NCI-H345 treated with DMSO at 0.1 percent for 48 hours (cell line): Measurements from ENCODE around the gene SKIL.
"Not testable (repeated sequence)": the region's sequence is repeated elsewhere in the genome, so short reads cannot be mapped to it uniquely, and the experiment has no call there.

ENCODE experiments used
- DNase-seq: peaks from one replicate; lab custom pipeline; 2025; ENCODE audit not compliant: unreplicated experiment; lab: John Stamatoyannopoulos, UW

The SKIL gene, protein sequence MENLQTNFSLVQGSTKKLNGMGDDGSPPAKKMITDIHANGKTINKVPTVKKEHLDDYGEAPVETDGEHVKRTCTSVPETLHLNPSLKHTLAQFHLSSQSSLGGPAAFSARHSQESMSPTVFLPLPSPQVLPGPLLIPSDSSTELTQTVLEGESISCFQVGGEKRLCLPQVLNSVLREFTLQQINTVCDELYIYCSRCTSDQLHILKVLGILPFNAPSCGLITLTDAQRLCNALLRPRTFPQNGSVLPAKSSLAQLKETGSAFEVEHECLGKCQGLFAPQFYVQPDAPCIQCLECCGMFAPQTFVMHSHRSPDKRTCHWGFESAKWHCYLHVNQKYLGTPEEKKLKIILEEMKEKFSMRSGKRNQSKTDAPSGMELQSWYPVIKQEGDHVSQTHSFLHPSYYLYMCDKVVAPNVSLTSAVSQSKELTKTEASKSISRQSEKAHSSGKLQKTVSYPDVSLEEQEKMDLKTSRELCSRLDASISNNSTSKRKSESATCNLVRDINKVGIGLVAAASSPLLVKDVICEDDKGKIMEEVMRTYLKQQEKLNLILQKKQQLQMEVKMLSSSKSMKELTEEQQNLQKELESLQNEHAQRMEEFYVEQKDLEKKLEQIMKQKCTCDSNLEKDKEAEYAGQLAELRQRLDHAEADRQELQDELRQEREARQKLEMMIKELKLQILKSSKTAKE

DNA sequence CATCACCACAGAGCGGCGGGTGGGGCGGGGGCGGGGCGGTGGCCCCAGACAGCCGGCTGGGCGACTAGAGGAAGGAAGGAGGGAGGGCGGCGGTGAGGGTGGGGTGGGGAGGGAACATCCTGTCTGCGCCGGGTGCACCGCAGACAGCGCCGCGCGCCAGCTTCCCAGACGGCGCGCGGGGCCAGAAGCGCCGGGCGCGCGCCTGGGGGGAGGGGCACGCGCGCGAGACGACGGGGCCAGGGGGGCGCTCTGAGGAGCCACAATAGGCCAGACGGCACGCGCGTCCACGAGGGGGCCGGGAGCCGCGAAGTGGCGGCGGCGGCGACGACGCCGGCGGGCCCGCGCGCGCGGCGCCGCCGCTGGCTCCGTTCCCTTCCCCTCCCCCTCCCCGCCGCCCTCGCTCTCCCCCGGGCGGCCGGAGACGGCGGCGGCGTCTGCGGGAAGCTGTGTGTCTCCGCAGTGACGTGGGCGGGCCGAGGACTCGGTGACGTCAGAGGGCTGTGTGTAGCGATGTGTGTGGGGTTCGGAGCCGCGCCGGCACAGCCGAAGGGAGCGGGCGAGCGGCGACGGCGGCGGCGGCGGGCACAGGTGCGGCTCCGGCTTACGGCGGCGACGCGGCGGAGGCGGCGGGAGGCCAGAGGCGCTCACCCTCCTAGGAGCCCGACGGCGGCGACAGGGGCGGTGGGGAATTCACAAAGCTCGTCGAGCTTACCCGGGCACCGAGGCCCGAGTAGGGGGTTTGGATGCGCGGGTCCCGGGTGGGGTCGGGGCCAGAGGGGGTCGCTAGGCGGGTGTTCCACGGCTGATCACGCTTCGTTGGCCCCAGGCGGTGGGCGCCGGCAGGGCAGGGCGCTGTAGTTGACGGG is at the start of gene SKIL:
TSS of gene SKIL (plus strand) at position 540 of the 866 bp plus-strand sequence. CDS start 2,617 bp downstream, outside the sequence.
- peak; percentile 62 for DNase-seq

DNA sequence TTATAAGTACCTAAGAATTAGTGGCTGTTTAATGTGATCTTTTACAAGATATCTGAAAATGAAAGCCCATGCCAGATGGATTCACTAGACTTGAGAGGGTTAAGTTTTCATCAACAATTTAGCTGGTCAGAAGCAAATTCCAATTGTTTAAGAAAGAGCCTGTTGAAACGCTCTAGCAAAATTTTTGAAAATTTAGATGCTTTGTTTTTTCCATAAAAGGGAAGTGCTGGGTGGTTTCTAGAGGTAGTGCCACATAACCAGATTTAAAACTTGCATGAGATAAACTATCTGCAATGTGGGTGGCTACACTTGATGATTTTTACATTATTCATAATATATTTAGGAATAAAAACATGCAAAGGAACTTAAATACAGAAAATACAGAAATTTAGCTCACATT is 48.5 kb upstream of the SKIL start:
- no peak for DNase-seq

DNA sequence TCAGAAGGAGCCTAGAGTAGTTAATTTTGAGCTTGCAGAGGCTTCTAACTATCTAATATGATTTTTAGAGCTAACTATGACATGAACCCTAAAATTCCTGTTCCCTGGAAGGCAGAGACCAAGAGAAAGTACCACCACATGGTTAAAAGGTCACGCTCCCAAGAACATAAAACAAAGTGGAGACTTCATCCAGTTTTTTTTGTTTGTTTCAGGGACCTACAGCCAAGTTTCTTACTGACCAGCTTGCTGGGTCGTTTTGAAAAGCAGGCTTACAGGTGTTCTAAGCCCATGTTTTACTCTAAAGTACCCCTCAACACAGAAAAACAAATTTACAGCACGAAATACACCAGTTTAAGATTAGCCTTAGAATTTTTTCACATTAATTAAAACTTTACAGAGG is 39.6 kb upstream of the SKIL start:
- DNase-seq, result no peak

DNA sequence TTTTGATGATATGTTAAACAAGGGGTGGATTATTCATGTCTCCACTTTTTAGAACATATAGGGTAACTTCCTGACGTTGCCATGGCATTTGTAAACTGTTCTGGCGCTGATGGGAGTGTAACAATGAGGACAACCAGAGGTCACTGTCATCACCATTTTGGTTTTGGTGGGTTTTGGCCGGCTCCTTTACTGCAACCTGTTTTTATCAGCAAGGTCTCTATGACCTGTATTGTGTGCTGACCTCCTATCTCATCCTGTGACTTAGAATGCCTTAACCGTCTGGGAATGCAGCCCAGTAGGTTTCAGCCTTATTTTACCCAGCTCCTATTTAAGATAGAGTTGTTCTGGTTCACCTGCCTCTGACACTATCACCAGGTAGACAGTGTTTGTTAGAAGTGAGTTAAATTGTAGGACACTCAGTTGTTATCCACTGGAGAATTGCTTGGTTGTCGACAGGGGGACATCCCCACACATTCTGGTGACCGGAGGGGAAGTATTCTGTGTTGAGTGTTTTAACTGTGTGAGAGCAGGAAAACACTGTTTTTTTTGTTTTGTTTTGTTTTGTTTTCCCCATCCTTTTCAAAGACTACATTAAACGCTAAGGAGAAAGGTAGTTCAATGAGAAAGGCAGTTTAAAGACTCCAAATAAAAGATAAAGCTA is 36.9 kb upstream of the SKIL start:
- DNase-seq, result no peak

DNA sequence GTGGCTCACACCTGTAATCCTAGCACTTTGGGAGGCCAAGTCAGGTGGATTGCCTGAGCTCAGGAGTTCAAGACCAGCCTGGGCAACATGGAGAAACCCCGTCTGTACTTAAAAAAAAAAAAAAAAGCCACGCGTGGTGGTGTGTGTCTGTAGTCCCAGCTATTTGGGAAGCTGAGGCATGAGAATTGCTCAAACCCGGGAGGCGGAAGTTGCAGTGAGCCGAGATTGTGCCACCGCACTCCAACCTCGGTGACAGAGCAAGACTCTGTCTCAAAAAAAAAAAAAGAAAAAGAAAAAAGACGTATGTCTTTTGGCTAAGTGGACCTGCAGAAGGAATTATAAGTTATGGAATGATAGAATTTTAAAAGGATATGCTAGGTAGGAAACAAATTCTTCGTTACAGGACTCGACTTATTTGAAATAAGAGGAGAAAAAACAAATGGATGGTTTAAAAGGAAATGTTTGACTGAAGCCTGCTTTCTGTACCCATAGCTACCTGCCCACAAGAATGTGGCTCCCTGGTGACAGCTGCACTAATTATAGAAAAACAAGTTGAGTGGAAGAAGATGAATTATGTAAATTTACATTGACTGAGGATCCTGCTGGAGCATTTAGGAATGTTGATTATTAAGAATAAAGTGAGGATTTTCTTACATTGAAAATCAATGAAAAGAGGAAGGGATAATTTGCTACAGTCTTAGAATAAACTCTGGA is 36.0 kb upstream of the SKIL start:
- DNase-seq, result no peak

DNA sequence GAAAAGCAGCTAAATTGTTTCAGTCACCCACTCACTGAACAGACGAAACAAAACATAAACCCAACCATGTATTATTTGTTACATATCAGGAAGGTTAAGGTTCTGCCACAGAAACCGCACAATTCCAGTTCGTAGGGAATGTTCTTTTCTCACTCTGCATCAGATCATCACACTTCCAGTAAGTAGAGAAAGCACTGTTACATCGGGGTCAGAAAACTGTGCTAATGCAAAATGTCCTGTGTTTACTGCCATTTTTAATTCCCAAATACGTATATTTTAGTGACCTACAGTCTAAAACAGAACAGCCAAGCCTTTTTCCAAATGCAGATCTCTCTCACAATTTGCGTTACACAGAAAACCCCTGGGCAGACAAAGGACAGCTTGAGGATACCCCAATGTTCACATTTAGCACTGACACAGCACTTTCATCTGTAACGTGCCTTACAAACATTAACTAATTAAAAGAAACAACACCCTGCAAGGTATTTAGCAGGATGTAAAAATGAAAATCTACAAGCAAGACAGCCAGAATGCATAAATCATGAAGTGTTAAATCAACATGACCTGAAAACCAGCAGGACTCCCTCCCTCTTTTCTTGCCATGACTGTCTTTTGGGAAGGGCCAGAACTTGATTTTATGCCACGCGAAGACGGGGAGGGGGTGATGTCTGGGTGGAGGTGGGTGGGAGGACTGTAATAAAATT is 34.8 kb upstream of the SKIL start:
- no peak for DNase-seq

DNA sequence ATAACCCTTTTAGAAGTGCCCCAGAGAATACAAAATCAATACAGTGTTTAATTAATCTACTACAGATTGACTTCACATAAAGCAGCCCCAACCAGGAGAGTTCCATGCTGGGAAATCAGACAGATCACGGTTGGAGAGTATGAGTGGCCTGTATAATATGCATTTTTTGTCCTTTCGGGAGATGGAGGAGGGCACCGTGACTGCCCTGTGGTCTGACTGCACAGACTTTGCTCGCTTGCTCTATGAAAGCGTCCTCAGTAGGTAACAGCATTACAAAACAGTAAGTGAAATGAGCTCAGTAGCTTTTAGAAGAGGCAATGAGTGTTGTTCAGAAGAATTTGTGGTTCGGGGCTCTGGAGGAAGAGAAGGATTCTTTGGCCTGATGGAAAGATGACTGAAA is 34.2 kb upstream of the SKIL start:
- no peak for DNase-seq

DNA sequence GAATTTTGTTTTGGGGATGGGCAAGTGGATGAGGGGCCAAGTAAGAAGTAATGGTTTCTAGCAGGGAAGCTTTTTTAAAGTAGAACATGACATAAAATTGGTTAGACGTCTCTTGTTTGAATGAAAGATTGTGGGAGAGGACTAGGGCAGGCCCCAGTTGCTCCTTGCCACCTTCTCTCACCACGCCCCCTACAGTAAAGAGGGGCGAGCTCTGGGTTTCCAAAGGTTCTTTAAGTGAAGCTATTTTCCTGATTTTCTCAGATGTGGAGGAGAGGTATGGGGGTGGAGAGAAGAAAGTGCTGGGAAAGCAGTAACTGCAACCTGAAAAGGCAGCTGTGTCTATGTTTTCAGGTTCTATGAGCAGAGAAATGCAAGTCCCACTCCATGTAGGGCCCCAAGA is 32.6 kb upstream of the SKIL start:
- DNase-seq, result no peak

DNA sequence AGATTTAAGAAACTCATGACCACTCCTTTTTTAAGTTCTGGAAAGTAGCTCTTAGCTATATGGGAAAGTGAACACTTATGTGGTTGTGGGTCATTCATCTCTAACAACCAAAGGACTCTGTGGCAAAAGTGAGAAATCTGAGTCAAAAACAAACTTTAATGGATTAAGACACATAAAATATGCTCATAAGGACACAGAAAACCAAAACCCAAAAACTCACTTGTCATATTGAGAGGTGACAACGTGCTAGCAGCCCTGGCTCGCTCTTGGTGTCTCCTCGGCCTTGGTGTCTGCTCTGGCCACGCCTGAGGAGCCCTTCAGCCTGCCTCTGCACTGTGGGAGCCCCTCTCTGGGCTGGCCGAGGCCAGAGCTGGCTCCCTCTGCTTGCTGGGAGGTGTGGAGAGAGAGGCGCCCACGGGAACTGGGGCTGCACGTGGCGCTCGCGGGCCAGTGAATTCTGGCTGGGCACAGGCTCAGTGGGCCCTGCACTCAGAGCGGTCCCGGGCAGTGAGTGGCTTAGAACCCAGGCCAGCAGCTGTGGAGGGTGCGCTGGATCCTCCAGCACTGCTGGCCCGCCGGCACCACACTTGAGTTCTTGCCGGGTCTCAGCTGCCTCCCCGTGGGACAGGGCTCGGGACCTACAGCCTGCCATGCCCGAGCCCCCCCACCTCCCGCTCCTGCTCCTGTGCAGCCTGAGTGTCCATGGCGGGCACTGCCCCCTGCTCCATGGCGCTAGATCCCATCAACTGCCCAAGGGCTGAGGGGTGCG is 30.3 kb upstream of the SKIL start:
- DNase-seq, result no peak

DNA sequence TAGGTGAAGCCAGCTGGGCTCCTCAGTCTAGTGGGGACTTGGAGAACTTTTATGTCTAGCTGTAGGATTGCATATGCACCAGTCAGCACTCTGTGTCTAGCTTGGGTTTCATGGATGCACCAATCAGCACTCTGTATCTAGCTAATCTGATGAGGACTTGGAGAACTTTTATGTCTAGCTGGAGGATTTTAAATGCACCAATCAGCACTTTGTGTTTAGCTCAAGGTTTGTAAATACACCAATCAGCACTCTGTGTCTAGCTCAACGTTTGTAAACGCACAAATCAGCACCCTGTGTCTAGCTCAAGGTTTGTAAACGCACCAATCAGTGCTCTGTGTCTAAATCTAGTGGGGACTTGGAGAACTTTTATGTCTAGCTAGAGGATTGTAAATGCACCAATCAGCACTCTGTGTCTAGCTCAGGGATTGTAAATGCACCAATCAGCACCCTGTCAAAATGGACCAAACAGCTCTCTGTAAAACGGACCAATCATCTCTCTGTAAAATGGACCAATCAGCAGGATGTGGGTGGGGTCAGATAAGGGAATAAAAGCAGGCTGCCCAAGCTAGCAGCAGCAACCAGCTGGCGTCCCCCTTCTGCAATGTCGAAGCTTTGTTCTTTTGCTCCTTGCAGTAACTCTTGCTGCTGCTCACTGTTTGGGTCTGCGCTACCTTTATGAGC is 29.5 kb upstream of the SKIL start:
- not testable (repeated sequence) for DNase-seq

DNA sequence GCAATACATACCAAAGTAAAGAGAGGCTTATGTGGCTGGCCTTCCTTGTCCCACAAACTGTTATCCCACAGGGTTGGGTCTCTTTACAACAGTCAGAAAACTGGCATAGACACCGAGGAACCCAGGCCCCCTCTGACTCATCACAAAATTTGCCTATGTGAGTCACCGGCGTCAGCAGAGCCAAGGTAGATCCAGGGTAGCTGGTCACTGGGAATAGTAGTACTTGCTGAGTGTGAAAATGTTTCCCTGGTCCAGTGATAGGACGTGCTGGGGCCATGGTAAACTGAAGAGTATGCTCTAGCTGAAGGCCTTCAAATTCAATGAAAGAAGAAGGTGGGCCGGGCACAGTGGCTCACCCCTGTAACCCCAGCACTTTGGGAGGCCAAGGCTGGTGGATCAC is 27.1 kb upstream of the SKIL start:
- DNase-seq, result no peak

DNA sequence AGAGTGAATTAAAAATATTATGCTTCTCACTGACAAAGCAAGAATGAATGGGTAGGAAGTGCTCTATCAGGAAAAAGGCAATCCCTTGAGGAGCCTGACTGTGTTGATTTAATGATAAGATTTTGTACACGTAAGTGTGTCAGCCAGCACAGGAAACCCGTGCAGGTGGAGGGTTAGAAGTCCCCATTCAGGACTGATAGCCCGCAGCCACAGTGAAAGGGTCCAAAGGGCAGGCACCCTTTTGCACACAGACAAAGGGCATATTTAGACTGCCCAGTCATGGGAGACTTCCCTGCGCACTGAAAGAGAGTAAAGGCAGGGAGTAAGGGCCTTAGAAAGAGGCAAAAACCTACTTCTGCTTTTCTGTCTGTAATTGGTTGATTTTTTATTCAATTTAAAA is 26.4 kb upstream of the SKIL start:
- no peak for DNase-seq

DNA sequence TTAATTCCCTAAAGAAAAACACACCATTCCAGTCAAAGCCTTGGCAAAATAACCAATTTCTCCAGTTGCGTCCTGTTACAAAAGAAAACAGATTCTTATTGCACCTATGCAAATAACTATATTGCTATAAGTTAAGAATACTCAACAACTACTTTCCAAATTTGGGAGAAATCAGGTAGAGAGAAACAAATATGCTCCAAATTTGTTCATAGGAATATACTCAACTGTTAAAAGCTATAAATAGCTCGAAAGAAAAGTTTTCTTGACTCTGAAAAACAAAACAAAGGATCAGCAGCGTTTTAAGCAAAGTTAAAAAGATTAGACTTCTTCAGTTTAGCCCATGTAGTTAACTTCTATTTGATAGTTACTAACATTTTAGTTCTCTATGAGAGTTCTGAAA is 20.1 kb upstream of the SKIL start:
- DNase-seq, result no peak

DNA sequence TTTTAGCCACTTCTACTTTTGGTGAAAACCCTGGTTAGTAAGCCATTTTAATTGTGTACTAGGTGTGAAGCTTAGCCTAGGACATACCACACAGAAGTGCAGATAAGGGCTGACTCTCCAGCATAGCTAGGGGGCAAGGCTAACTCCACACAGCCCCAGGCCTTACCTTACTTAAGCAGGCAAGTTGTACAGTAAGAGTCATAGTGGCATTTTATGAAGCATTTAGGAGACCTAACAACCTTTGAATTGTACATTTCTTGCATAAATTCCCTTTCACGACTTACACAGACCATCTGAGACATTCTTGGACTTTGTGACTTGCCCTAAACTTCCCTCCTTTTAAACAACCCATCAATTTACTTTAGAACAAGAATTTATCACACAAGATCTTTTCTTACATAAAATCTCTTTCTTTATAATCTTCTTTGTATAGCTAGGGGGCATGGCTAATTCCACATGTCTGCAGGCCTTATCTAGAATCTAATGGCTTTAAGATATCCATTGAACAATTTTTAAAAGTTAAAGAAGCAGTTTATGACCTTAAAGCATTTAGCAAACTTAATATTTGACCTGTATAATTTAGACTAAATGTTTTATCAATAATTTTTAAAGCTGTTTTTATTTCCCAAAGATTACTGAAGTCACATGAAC is 18.7 kb upstream of the SKIL start:
- no peak for DNase-seq

DNA sequence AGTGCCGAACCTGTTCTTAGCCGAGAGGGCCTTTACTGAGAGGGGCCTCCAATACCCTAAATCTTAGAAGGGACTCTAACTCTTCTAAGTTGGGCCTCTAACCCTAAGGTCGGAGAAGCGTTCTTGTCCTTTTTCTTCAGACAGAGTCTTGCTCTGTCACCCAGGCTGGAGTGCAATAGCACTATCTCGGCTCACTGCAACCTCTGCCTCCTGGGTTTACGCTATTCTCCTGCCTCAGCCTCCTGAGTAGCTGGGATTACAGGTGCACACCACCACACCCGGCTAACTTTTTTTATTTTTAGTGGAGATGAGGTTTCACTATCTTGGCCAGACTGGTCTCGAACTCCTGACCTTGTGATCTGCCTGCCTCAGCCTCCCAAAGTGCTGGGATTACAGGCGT is 15.2 kb upstream of the SKIL start:
- DNase-seq, result not testable (repeated sequence)

DNA sequence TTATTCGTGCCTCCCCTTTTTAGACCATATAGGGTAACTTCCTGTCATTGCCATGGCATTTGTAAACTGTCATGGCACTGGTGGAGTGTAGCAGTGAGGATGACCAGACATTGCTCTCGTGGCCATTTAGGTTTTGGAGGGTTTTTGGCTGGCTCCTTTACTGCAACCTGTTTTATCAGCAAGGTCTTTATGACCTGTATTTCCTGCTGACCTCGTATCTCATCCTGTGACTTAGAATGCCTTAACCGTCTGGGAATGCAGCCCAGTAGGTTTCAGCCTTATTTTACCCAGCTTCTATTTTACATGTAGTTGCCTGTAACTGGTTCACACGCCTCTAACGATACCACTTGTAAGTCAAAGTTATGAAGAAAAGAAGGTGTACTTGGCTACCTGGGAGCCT is 13.7 kb upstream of the SKIL start:
- DNase-seq, result not testable (repeated sequence)

DNA sequence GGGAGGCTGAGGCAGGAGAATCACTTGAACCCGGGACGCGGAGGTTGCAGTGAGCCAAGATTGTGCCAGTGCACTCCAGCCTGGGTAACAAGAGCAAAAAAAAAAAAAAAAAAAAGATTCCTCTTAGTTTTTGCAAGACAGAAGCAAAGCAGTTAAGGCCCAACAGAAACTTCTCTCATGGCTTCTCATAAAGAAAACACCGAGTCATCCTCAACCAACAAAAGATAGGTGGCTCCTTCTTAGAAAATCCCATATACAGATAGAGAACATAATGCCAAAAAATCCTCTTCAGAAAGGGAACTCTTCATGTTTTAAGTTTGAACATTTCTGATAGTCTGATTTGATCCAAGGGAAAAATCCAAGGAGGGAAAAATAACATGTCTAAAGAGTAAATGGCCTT is 12.5 kb upstream of the SKIL start:
- no peak for DNase-seq
